Ovary (tissue), 3 donors: ENCODE measurements around the gene RPL10.

Experiments used
- EP300 ChIP-seq: sonication (generic); formaldehyde crosslinking; IDR thresholded peaks from one replicate; pipeline ENCODE4 v1.6.1; 2017; ENCODE audit warnings: antibody characterized with exemption
- POLR2A ChIP-seq: fragments of 450-650 bp; IDR thresholded peaks from one replicate; pipeline ENCODE4 v1.6.1; 2017; ENCODE audit warnings: antibody characterized with exemption, mild to moderate bottlenecking, moderate library complexity
- TF ChIP-seq, protein P1 (sequence below), 3 donors: fragments of 450-650 bp in 2 of 3; fragments of 200-600 bp in 1 of 3; IDR thresholded peaks; one replicate each; pipeline versions ENCODE4 v1.5.1 to v1.8.0; 2016 to 2022; ENCODE audit warnings: antibody characterized with exemption in 3 of 3, mild to moderate bottlenecking in 1 of 3
- donor health status: DM: no; HTN: no; CAD: no.

GRCh38 chrX:154444755-154445246 lies 46.6 kb downstream of the RPL10 start:
- TF ChIP-seq EP300 (no peak), POLR2A (no peak)
- TF ChIP-seq, protein P1, sequence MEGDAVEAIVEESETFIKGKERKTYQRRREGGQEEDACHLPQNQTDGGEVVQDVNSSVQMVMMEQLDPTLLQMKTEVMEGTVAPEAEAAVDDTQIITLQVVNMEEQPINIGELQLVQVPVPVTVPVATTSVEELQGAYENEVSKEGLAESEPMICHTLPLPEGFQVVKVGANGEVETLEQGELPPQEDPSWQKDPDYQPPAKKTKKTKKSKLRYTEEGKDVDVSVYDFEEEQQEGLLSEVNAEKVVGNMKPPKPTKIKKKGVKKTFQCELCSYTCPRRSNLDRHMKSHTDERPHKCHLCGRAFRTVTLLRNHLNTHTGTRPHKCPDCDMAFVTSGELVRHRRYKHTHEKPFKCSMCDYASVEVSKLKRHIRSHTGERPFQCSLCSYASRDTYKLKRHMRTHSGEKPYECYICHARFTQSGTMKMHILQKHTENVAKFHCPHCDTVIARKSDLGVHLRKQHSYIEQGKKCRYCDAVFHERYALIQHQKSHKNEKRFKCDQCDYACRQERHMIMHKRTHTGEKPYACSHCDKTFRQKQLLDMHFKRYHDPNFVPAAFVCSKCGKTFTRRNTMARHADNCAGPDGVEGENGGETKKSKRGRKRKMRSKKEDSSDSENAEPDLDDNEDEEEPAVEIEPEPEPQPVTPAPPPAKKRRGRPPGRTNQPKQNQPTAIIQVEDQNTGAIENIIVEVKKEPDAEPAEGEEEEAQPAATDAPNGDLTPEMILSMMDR (IDR thresholded peaks at IDR 0.05): no peak
